ENCODE results near the gene AUTS2. TPM values are rescaled to one million over a fixed set of nuclear protein-coding genes. Genes with fewer than 3 reads are reported as not detected.

AUTS2 gene
- total RNA-seq, 2 donors from 2014 or later: 8.6 TPM

- H3K4me1 ChIP-seq: peaks cover 0 to 10% of the 10 kb centered on the region in 2 donors
- DNase-seq (ENCODE audit: low spot score): no peak
- no peak for TF ChIP-seq CTCF (IDR thresholded peaks at IDR 0.05)
- H3K27me3 ChIP-seq: no peaks in the 10 kb centered on the region
- H3K9me3 ChIP-seq: no peaks in the 10 kb centered on the region
- no peak overlapping the region for H3K4me3 ChIP-seq
- H3K27ac ChIP-seq: peak overlapping the region in 1 of 2 donors; percentile 11
- no peaks in the 10 kb centered on the region for H3K36me3 ChIP-seq
Observed at GRCh38 chr7:70542750-70543376, 944.6 kb downstream of the AUTS2 start.

GRCh38 chr7:70544016-70544415, 945.7 kb downstream of the AUTS2 start:
- H3K36me3 ChIP-seq: no peaks in the 10 kb centered on the region
- DNase-seq (ENCODE audit: low spot score): no peak
- TF ChIP-seq CTCF (IDR thresholded peaks at IDR 0.05): no peak
- no peaks in the 10 kb centered on the region for H3K27me3 ChIP-seq
- H3K9me3 ChIP-seq: no peaks in the 10 kb centered on the region
- peaks cover 0 to 10% of the 10 kb centered on the region in 2 donors for H3K4me1 ChIP-seq
- H3K27ac ChIP-seq: no peak overlapping the region
- H3K4me3 ChIP-seq: no peak overlapping the region

DNA sequence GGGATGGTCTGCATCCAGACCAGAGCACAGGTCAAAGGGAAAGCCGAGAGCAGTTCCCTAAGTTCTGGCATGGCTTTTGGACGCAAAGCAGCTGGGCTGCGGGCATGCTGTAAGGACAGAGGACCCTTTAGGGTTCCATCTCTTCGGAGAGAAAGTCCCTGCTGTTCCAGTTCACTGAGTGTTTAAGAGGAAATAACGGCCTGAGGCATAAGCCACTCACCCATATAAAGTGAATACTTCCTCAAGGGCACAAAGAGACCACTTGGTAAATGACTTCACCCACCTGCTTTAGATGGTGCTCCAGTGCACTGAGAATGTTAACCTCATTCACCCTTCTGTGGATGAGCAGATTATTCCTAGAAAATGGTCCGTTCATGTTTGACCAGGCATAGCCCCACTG, 946.9 kb downstream of the AUTS2 start:
- H3K4me3 ChIP-seq: no peak overlapping the region
- no peaks in the 10 kb centered on the region for H3K36me3 ChIP-seq
- TF ChIP-seq CTCF (IDR thresholded peaks at IDR 0.05): no peak
- no peaks in the 10 kb centered on the region for H3K27me3 ChIP-seq
- H3K9me3 ChIP-seq: no peaks in the 10 kb centered on the region
- no peak overlapping the region for H3K27ac ChIP-seq
- peaks cover 0 to 10% of the 10 kb centered on the region in 2 donors for H3K4me1 ChIP-seq
- DNase-seq (ENCODE audit: low spot score): no peak

DNA sequence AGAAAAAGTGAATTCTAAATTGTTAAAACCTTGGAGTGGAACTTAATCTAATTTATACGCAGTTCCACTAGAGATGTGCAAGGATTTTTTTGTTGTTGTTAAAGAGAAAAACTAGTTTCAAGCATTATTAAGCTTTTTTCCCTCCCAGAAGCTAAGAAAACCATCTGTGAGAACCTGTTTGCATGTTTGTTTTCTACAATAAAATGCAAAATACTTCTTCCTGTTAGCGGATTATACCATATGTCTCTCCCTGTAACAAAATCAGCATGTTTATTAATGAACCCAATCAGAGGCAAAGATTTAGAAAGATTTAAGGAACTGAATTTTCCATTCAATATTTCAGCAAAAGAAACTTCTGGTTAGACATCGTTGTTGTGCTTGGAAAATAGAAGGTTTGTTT, 953.9 kb downstream of the AUTS2 start:
- TF ChIP-seq CTCF (IDR thresholded peaks at IDR 0.05): no peak

DNA sequence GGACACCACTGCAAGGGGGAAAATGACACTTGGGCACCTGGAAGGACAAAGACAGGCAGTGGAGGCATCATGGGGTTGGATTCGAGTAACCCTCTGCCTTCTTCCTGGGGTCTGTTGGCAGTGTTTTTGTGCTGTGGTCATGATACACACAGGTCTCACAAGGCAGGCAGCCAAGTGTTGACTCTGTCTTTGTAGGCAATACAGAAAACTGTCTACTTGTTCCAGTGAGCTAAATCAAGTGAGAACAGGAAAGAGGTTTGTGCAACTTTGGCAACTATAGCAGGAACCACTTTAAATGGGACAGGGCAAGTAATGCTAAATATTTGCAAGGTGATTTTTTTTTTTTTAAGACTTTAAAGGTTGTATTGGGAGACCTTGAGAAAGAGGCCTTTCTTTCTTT, 955.1 kb downstream of the AUTS2 start:
- Histone ChIP-seq H3K27me3 (no peaks in the 10 kb centered on the region), H3K4me3 (no peak overlapping the region), H3K4me1 (no peaks in the 10 kb centered on the region), H3K36me3 (no peaks in the 10 kb centered on the region), H3K27ac (no peak overlapping the region), H3K9me3 (no peaks in the 10 kb centered on the region)
- no peak for DNase-seq (ENCODE audit: low spot score)
- no peak for TF ChIP-seq CTCF (IDR thresholded peaks at IDR 0.05)

More for the DNA sequence above, 953.9 kb downstream of the AUTS2 start:
- Histone ChIP-seq H3K4me1 (no peaks in the 10 kb centered on the region), H3K27ac (no peak overlapping the region), H3K9me3 (no peaks in the 10 kb centered on the region), H3K27me3 (no peaks in the 10 kb centered on the region), H3K4me3 (no peak overlapping the region), H3K36me3 (no peaks in the 10 kb centered on the region)
- no peak for DNase-seq (ENCODE audit: low spot score)

DNA sequence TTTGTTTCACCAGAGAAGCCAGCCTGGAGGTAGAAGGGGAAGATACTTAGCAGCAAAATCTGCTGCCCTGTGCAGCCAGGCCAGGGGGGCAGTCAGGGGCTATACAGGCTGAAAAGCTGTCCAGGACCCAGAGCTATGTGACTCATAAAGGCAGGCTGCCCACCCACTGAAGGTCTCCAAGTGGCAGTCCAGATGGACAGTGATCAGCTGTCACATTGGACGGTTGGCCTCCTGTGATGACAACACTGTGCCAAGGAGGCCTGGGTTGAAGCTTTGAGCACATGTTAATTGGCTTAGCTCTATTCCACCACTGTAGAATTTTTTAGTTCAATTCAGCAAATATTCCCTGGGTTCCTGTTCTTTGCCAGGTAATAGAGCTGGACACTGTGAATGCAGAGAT, 956.4 kb downstream of the AUTS2 start:
- H3K4me3 ChIP-seq: no peak overlapping the region
- H3K27me3 ChIP-seq: no peaks in the 10 kb centered on the region
- no peak for TF ChIP-seq CTCF (IDR thresholded peaks at IDR 0.05)
- H3K9me3 ChIP-seq: no peaks in the 10 kb centered on the region
- no peaks in the 10 kb centered on the region for H3K4me1 ChIP-seq
- no peak for DNase-seq (ENCODE audit: low spot score)
- no peak overlapping the region for H3K27ac ChIP-seq
- no peaks in the 10 kb centered on the region for H3K36me3 ChIP-seq

Measured in right atrium auricular region (tissue), 2 donors.